ENCODE measurements around the gene PIK3R2.

Gene PIK3R2

GRCh38 chr19:18174983-18175382, 22.0 kb downstream of the PIK3R2 start:
- DNase-seq, result no peak

- DNase-seq, result no peak
These were observed 23.7 kb downstream of the PIK3R2 start for GRCh38 chr19:18176367-18177310.

- DNase-seq, result no peak
These were observed 27.0 kb downstream of the PIK3R2 start for GRCh38 chr19:18179957-18180356.

- no peak for DNase-seq
These were observed 30.6 kb downstream of the PIK3R2 start for GRCh38 chr19:18183529-18183928.

GRCh38 chr19:18185538-18185937, 32.6 kb downstream of the PIK3R2 start:
- DNase-seq, result no peak

GRCh38 chr19:18190278-18190677, 37.3 kb downstream of the PIK3R2 start:
- DNase-seq, result no peak

- DNase-seq, result no peak
These were observed 38.7 kb downstream of the PIK3R2 start for GRCh38 chr19:18191640-18192062.

- peak; percentile 99 for DNase-seq
These were observed 39.9 kb downstream of the PIK3R2 start, which contains the start of gene MPV17L2 for GRCh38 chr19:18192673-18193387. MPV17L2 (plus strand) TSS chr19:18193218; CDS start chr19:18193282, 64 bp downstream.

GRCh38 chr19:18193388-18194180, 40.6 kb downstream of the PIK3R2 start:
- no peak for DNase-seq

GRCh38 chr19:18194181-18194530, 41.2 kb downstream of the PIK3R2 start:
- DNase-seq, result no peak

- DNase-seq, result no peak
These were observed 41.7 kb downstream of the PIK3R2 start for GRCh38 chr19:18194554-18195238.

GRCh38 chr19:18196511-18196845, 43.5 kb downstream of the PIK3R2 start:
- no peak for DNase-seq

GRCh38 chr19:18197306-18197705, 44.3 kb downstream of the PIK3R2 start:
- DNase-seq, result no peak

- no peak for DNase-seq
These were observed 45.0 kb downstream of the PIK3R2 start for GRCh38 chr19:18197941-18198340.

- no peak for DNase-seq
These were observed 45.4 kb downstream of the PIK3R2 start for GRCh38 chr19:18198374-18198773.

- DNase-seq, result no peak
These were observed 49.4 kb downstream of the PIK3R2 start for GRCh38 chr19:18202397-18202777.

- DNase-seq, result no peak
These were observed 49.9 kb downstream of the PIK3R2 start for GRCh38 chr19:18202778-18203407.

- no peak for DNase-seq
These were observed 50.5 kb downstream of the PIK3R2 start for GRCh38 chr19:18203408-18203862.

GRCh38 chr19:18203863-18204393, 51.0 kb downstream of the PIK3R2 start, which contains the start of gene RAB3A:
RAB3A (minus strand) TSS chr19:18204042; CDS start chr19:18202740, 1,302 bp downstream.
- DNase-seq, result peak; percentile 99

GRCh38 chr19:18204394-18205199, 51.6 kb downstream of the PIK3R2 start:
- DNase-seq, result peak; percentile 93
